ENCODE measurements around the gene CHMP4A. TPM values are rescaled to one million over a fixed set of nuclear protein-coding genes. Genes with fewer than 3 reads are reported as not detected.

Gene CHMP4A
- total and polyA plus RNA-seq, 4 experiments from 2014 or later = 99.3 to 194 (median 133) TPM

DNA sequence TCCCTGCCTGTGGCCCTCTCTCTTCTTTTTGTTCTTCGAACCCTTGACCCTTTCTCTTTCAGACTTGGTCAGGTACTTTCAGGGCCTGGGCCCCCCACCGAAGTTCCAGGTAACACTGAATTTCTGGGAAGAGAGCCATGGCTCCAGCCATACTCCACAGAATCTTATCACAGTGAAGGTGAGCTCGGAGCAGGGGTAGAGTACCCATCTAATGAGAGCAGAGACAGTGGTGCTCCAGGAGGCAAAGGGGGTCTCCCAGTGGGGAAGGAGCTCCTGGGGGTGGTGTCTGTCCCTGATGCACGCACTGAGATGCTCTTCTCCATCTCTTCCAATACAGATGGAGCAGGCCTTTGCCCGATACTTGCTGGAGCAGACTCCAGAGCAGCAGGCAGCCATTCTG lies 47.5 kb downstream of the CHMP4A start:
- H3K27me3 ChIP-seq (ENCODE audit: insufficient read depth, low read length) = no peaks in the 10 kb centered on the region
- no peak overlapping the region for H3K4me3 ChIP-seq (ENCODE audit: low read length in 2 of 2)
- H3K4me1 Mint-ChIP-seq = peaks cover 37 to 70% (median 53%) of the 10 kb centered on the region in 4 donors
- ChIA-PET CTCF (ENCODE audit: partially characterized antibody) (interaction anchor here (1.0 to 1.7 kb wide), 3 partner anchors 10 to 57 kb away, joined by 4 to 5 read pairs (median 4); no protein-coding TSS in a partner anchor), POLR2A (ENCODE audit: partially characterized antibody) (interaction anchor here (0.6 to 6.8 kb wide), 4 partner anchors 21 to 51 kb away, joined by 3 to 75 read pairs (median 4); partner anchors contain the start of genes IPO4 and TSSK4)
- H3K27ac ChIP-seq (ENCODE audit: low read depth, low read length) = no peak overlapping the region
- H3K27ac Mint-ChIP-seq = peak overlapping the region in 3 of 7 donors; percentile 4 to 97 (median 51)
- H3K36me3 ChIP-seq (ENCODE audit: insufficient read depth, low read length) = peaks cover 50% of the 10 kb centered on the region
- H3K9me3 ChIP-seq (ENCODE audit: control insufficient read depth in 1 of 2, low read length in 2 of 2) = no peaks in the 10 kb centered on the region
- no peak overlapping the region for H3K4me3 Mint-ChIP-seq
- peaks cover 51% of the 10 kb centered on the region for H3K4me1 ChIP-seq (ENCODE audit: insufficient read depth, low read length)
- no peaks in the 10 kb centered on the region for H3K9me3 Mint-ChIP-seq
- no peak for DNase-seq
- no peaks in the 10 kb centered on the region for H3K27me3 Mint-ChIP-seq
- intact Hi-C loops (cut with micrococcal nuclease) = no loop called here
- H3K36me3 Mint-ChIP-seq = peaks cover 58 to 76% of the 10 kb centered on the region in 2 donors

DNA sequence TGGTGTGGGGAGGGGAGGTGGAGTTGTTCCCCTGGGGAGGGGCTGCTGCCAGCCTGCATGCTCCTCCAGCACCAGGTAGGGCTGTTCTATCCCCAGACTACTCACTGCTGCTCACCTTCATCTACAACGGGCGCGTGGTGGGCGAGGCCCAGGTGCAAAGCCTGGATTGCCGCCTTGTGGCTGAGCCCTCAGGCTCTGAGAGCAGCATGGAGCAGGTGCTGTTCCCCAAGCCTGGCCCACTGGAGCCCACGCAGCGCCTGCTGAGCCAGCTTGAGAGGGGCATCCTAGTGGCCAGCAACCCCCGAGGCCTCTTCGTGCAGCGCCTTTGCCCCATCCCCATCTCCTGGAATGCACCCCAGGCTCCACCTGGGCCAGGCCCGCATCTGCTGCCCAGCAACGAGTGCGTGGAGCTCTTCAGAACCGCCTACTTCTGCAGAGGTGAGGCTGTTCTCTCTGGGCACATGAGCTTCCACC lies 48.7 kb downstream of the CHMP4A start:
- no peak overlapping the region for H3K4me3 ChIP-seq (ENCODE audit: low read length in 2 of 2)
- ChIA-PET CTCF (ENCODE audit: partially characterized antibody) (interaction anchor here (1.0 to 1.7 kb wide), 3 partner anchors 9 to 56 kb away, joined by 4 to 5 read pairs (median 4); no protein-coding TSS in a partner anchor), POLR2A (ENCODE audit: partially characterized antibody) (interaction anchor here (1.2 to 6.8 kb wide), 7 partner anchors 10 to 50 kb away, joined by 3 to 75 read pairs (median 5); partner anchors contain the start of genes DCAF11, IPO4, NRL and PSME2)
- peaks cover 58% of the 10 kb centered on the region for H3K36me3 ChIP-seq (ENCODE audit: insufficient read depth, low read length)
- H3K27ac Mint-ChIP-seq = peak overlapping the region in 4 of 7 donors; percentile 42 to 97 (median 72)
- intact Hi-C loops (cut with micrococcal nuclease) = no loop called here
- DNase-seq = no peak
- no peaks in the 10 kb centered on the region for H3K27me3 Mint-ChIP-seq
- H3K4me3 Mint-ChIP-seq = peak overlapping the region in 3 of 8 donors; percentile 51 to 73 (median 65)
- peaks cover 53% of the 10 kb centered on the region for H3K4me1 ChIP-seq (ENCODE audit: insufficient read depth, low read length)
- no peak overlapping the region for H3K27ac ChIP-seq (ENCODE audit: low read depth, low read length)
- H3K9me3 ChIP-seq (ENCODE audit: control insufficient read depth in 1 of 2, low read length in 2 of 2) = no peaks in the 10 kb centered on the region
- peaks cover 39 to 74% (median 57%) of the 10 kb centered on the region in 4 donors for H3K4me1 Mint-ChIP-seq
- no peaks in the 10 kb centered on the region for H3K27me3 ChIP-seq (ENCODE audit: insufficient read depth, low read length)
- H3K9me3 Mint-ChIP-seq = no peaks in the 10 kb centered on the region
- H3K36me3 Mint-ChIP-seq = peaks cover 61 to 81% of the 10 kb centered on the region in 2 donors

DNA sequence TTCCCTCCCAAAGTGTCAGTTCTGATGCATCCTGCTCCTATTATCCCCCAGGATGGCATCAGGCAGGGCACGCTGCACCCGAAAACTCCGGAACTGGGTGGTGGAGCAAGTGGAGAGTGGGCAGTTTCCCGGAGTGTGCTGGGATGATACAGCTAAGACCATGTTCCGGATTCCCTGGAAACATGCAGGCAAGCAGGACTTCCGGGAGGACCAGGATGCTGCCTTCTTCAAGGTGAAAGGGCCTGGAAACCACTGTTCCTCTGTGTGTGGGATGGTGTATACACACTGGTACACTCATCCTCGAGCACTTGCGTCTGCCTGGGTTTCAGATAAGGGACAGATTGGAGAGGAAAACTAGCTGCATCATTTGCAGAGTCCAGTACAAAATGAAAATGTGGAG lies 51.2 kb downstream of the CHMP4A start:
- Histone ChIP-seq H3K9me3 (ENCODE audit: control insufficient read depth in 1 of 2, low read length in 2 of 2) (no peaks in the 10 kb centered on the region), H3K4me1 (ENCODE audit: insufficient read depth, low read length) (peaks cover 50% of the 10 kb centered on the region), H3K27ac (ENCODE audit: low read depth, low read length) (peak overlapping the region; percentile 90), H3K4me3 (ENCODE audit: low read length in 2 of 2) (peak overlapping the region; percentile 73 to 97), H3K27me3 (ENCODE audit: insufficient read depth, low read length) (no peaks in the 10 kb centered on the region), H3K36me3 (ENCODE audit: insufficient read depth, low read length) (peaks cover 64% of the 10 kb centered on the region)
- CTCF ChIA-PET (ENCODE audit: partially characterized antibody) = interaction anchor here (0.9 to 6.9 kb wide), 22 partner anchors 10 to 146 kb away, joined by 3 to 110 read pairs (median 6); partner anchors contain the start of genes CIDEB, DCAF11, MDP1 and NRL
- H3K4me3 Mint-ChIP-seq = peak overlapping the region; percentile 96 to 100 (median 99)
- intact Hi-C loops (cut with micrococcal nuclease) = no loop called here
- no peaks in the 10 kb centered on the region for H3K9me3 Mint-ChIP-seq
- H3K27me3 Mint-ChIP-seq = no peaks in the 10 kb centered on the region
- POLR2A ChIA-PET (ENCODE audit: partially characterized antibody) = interaction anchor here (0.9 to 9.5 kb wide), 22 partner anchors 8 to 268 kb away, joined by 3 to 162 read pairs (median 18); partner anchors contain the start of genes CHMP4A, DCAF11, EMC9 and IPO4
- peak overlapping the region; percentile 97 to 100 (median 99) for H3K27ac Mint-ChIP-seq
- DNase-seq = no peak
- peaks cover 56 to 83% of the 10 kb centered on the region in 2 donors for H3K36me3 Mint-ChIP-seq
- H3K4me1 Mint-ChIP-seq = peaks cover 29 to 62% (median 49%) of the 10 kb centered on the region in 4 donors

DNA sequence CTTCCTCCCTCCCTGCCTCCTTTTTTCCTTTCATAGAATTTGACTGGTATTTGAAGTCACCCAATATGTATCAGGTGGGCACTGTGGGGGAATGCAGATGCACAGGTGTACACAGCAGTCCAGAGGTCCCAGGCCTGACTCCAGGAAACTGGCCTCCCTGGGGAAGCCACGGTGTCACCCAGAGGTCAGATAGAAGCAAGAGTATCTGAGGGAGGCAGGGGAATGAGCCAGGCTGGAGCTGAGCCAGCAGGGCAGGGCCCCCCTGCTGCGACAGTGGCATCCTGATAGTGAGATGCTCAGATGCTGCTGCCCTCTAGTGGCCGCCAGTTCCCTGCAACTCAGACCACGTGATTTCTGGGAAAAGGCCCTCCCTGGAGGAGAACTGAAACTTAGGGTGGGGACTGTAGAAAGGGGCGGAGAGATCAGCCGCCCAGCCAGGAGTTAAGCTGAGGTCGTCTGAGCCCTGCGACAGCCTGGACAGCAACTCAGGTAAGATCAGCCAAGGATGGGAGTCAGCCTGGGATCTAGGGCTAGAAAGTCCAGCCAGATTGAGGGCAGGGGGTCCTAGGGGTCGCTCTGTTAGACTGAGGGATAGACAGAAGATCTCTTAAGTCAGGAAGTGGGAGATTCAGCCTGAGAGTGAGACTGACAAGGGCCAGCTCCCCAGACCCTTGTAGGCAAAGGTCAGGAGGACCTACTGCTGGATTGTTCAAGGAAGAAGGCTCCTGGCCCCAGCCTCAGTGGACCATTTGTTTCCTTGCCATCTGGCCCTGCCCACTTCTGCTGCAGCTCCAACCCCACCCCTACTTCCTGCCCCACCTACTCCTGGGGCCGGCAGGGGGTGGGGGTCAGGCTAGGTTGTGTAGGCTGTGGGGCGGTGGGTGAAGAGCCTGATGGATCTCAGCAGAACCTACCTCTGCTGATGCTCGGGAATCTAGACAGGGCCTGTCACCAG lies 52.2 kb downstream of the CHMP4A start, which contains the start of gene IRF9:
Gene IRF9 (plus strand): TSS at position 416 of the 955 bp plus-strand sequence. CDS start 880 bp downstream, outside the sequence.
- Mint-ChIP-seq H3K27ac (peak within 1 kb of the TSS; percentile 97 to 100 (median 99)), H3K4me3 (peak within 1 kb of the TSS; percentile 96 to 100 (median 99)), H3K9me3 (no peaks in the 10 kb centered on the region), H3K27me3 (no peaks in the 10 kb centered on the region), H3K36me3 (peaks cover 54 to 80% of the 10 kb centered on the region in 2 donors), H3K4me1 (peaks cover 29 to 60% (median 48%) of the 10 kb centered on the region in 4 donors)
- CTCF ChIA-PET (ENCODE audit: partially characterized antibody) = interaction anchor here (0.7 to 6.9 kb wide), 43 partner anchors 8 to 270 kb away, joined by 3 to 110 read pairs (median 4); partner anchors contain the start of genes CHMP4A, CIDEB, DCAF11 and DHRS1
- POLR2A ChIA-PET (ENCODE audit: partially characterized antibody) = interaction anchor here (0.8 to 9.5 kb wide), 29 partner anchors 9 to 270 kb away, joined by 3 to 162 read pairs (median 14); partner anchors contain the start of genes CBLN3, CHMP4A, DCAF11 and DHRS1
- peaks cover 50% of the 10 kb centered on the region for H3K4me1 ChIP-seq (ENCODE audit: insufficient read depth, low read length)
- peaks cover 66% of the 10 kb centered on the region for H3K36me3 ChIP-seq (ENCODE audit: insufficient read depth, low read length)
- H3K27me3 ChIP-seq (ENCODE audit: insufficient read depth, low read length) = no peaks in the 10 kb centered on the region
- no peaks in the 10 kb centered on the region for H3K9me3 ChIP-seq (ENCODE audit: control insufficient read depth in 1 of 2, low read length in 2 of 2)
- H3K27ac ChIP-seq (ENCODE audit: low read depth, low read length) = peak within 1 kb of the TSS; percentile 90
- intact Hi-C loops (cut with micrococcal nuclease) = loop anchor here (1.0 to 2.0 kb wide), 13 partner anchors 10 to 146 kb away; partner anchors contain the start of genes CHMP4A, DCAF11, EMC9 and IPO4
- peak within 1 kb of the TSS; percentile 73 to 97 for H3K4me3 ChIP-seq (ENCODE audit: low read length in 2 of 2)
- DNase-seq = peak; percentile 94 to 97 (median 95)

DNA sequence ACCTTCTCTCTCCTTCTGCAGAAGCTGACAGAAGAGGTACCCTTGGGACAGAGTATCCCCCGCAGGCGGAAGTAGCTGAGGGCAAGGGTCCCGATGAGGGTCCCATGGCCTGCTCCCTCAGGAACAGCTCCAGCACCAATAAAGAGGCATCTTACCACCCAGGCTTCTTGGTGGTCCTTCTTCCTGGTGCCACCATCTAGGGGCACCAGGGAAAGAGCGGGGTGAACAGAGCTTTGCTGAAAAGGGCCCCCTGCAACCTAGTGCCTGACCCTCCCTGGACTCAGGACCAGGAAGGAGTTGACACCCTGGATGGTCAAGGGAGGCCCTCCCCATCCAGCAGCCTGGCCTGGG lies 52.8 kb downstream of the CHMP4A start:
- intact Hi-C loops (cut with micrococcal nuclease) = loop anchor here (2.0 kb wide), 1 partner anchor 146 kb away; no protein-coding TSS in a partner anchor

DNA sequence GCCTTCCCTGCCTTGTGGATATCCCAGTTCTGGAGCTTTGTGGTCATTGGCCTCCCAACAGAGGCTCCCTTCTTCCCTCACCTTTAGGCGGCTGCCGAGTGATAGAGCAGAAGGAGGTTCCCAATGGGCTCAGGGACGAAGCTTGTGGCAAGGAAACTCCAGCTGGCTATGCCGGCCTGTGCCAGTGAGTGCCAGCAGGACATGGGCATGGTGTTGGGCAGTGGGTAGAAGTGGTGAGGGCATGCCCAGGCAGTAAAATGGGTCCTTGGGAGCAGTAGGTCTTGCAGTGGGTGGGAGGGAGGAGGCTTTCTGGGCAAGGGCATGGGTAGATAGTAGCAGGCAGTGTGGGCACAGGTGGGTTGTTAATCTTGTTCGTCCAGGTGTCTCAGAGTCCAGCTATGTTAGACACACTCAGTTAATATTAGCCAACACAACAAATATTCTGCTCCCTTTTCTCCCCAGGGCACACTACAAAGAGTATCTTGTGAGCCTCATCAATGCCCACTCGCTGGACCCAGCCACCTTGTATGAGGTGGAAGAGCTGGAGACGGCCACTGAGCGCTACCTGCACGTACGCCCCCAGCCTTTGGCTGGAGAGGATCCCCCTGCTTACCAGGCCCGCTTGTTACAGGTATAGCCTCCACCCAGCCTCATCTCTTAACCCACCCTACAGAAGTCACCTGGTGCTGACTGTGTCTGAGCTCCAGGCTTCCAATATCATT lies 53.4 kb downstream of the CHMP4A start:
- intact Hi-C loops (cut with micrococcal nuclease) = loop anchor here (2.0 kb wide), 1 partner anchor 145 kb away; no protein-coding TSS in a partner anchor
- no peaks in the 10 kb centered on the region for H3K9me3 Mint-ChIP-seq
- no peak for DNase-seq
- peaks cover 66% of the 10 kb centered on the region for H3K36me3 ChIP-seq (ENCODE audit: insufficient read depth, low read length)
- peaks cover 28 to 56% (median 38%) of the 10 kb centered on the region in 4 donors for H3K4me1 Mint-ChIP-seq
- H3K36me3 Mint-ChIP-seq = peaks cover 50 to 78% of the 10 kb centered on the region in 2 donors
- ChIA-PET POLR2A (ENCODE audit: partially characterized antibody) (interaction anchor here (1.7 to 9.5 kb wide), 17 partner anchors 11 to 150 kb away, joined by 6 to 162 read pairs (median 23); partner anchors contain the start of genes CHMP4A, DCAF11, EMC9 and IPO4), CTCF (ENCODE audit: partially characterized antibody) (interaction anchor here (0.7 to 6.9 kb wide), 20 partner anchors 11 to 272 kb away, joined by 3 to 110 read pairs (median 9); partner anchors contain the start of genes CHMP4A, CIDEB, DCAF11 and EMC9)
- H3K27ac ChIP-seq (ENCODE audit: low read depth, low read length) = peak overlapping the region; percentile 90
- H3K4me1 ChIP-seq (ENCODE audit: insufficient read depth, low read length) = peaks cover 42% of the 10 kb centered on the region
- peak overlapping the region; percentile 79 to 100 (median 99) for H3K27ac Mint-ChIP-seq
- H3K4me3 ChIP-seq (ENCODE audit: low read length in 2 of 2) = no peak overlapping the region
- H3K4me3 Mint-ChIP-seq = peak overlapping the region in 2 of 8 donors; percentile 24 to 30
- H3K9me3 ChIP-seq (ENCODE audit: control insufficient read depth in 1 of 2, low read length in 2 of 2) = no peaks in the 10 kb centered on the region
- no peaks in the 10 kb centered on the region for H3K27me3 ChIP-seq (ENCODE audit: insufficient read depth, low read length)
- H3K27me3 Mint-ChIP-seq = no peaks in the 10 kb centered on the region

More for the DNA sequence above, 52.8 kb downstream of the CHMP4A start:
- Mint-ChIP-seq H3K36me3 (peaks cover 53 to 79% of the 10 kb centered on the region in 2 donors), H3K4me3 (peak overlapping the region in 6 of 8 donors; percentile 24 to 100 (median 99)), H3K27me3 (no peaks in the 10 kb centered on the region), H3K27ac (peak overlapping the region; percentile 97 to 100 (median 99)), H3K9me3 (no peaks in the 10 kb centered on the region), H3K4me1 (peaks cover 31 to 60% (median 43%) of the 10 kb centered on the region in 4 donors)
- no peaks in the 10 kb centered on the region for H3K9me3 ChIP-seq (ENCODE audit: control insufficient read depth in 1 of 2, low read length in 2 of 2)
- POLR2A ChIA-PET (ENCODE audit: partially characterized antibody) = interaction anchor here (1.0 to 9.5 kb wide), 23 partner anchors 10 to 271 kb away, joined by 3 to 162 read pairs (median 17); partner anchors contain the start of genes CBLN3, CHMP4A, DCAF11 and DHRS1
- DNase-seq = no peak
- peak overlapping the region in 1 of 2 donors; percentile 73 for H3K4me3 ChIP-seq (ENCODE audit: low read length in 2 of 2)
- peaks cover 66% of the 10 kb centered on the region for H3K36me3 ChIP-seq (ENCODE audit: insufficient read depth, low read length)
- peak overlapping the region; percentile 90 for H3K27ac ChIP-seq (ENCODE audit: low read depth, low read length)
- CTCF ChIA-PET (ENCODE audit: partially characterized antibody) = interaction anchor here (1.0 to 6.9 kb wide), 28 partner anchors 12 to 271 kb away, joined by 3 to 110 read pairs (median 5); partner anchors contain the start of genes CHMP4A, DCAF11, DHRS1 and EMC9
- H3K4me1 ChIP-seq (ENCODE audit: insufficient read depth, low read length) = peaks cover 47% of the 10 kb centered on the region
- no peaks in the 10 kb centered on the region for H3K27me3 ChIP-seq (ENCODE audit: insufficient read depth, low read length)

Data from CD4-positive, alpha-beta memory T cell (primary cell).